GM12878 (cell line): Measurements from ENCODE around the gene ZFPM1. TPM values are rescaled to one million over a fixed set of nuclear protein-coding genes. Genes with fewer than 3 reads are reported as not detected.
A peak's percentile ranks its signal among the peaks of the same experiment; 100 is the strongest.

Source experiments
- ATAC-seq: fragments of 200-7000 bp; cut with Tn5 transposase; 3 replicates; pipeline ENCODE4 v1.9.1; 2020; ENCODE audit warnings: mild to moderate bottlenecking, moderate library complexity
- BruUV-seq: library from RNA; stranded (reverse); fragments of 400-500 nt; replicated peaks from 2 replicates; lab custom pipeline; 2021; lab: Mats Ljungman, UMichigan
- CTCF ChIA-PET: fragments of 300-600 bp; sonication (Branson Sonifier 250); formaldehyde crosslinking; extraction: SDS; loops from one replicate; lab custom pipeline; 2021; ENCODE audit warnings: inconsistent platforms; lab: Yijun Ruan, JAX
- POLR2A ChIA-PET: fragments of 350-600 bp; formaldehyde crosslinking; extraction: SDS; loops from one replicate; lab custom pipeline; 2021; ENCODE audit warnings: inconsistent platforms; lab: Charles Lee
- RAD21 ChIA-PET: fragments of 300-600 bp; sonication (Branson Sonifier 250); formaldehyde crosslinking; loops from one replicate; lab custom pipeline; 2023; ENCODE audit warnings: antibody characterized with exemption; ENCODE audit not compliant: unreplicated experiment; lab: Charles Lee
- SMC1A ChIA-PET: fragments of 300-600 bp; sonication (Branson Sonifier 250); formaldehyde crosslinking; loops from one replicate; lab custom pipeline; 2023; ENCODE audit not compliant: unreplicated experiment, uncharacterized antibody; lab: Charles Lee
- DNase-seq: peaks from one replicate; pipeline ENCODE4 v3.0.0-alpha.2; 2011; ENCODE audit warnings: low read depth, low spot score
- FAIRE-seq: peaks from 3 replicates; lab custom pipeline; 2011; peaks lifted over from hg19 to GRCh38; lab: Jason Lieb, UNC
- H2AFZ ChIP-seq: 2 replicates; pipeline ENCODE4 v1.6.0; 2011; ENCODE audit warnings: low read depth, low read length, control low read depth; ENCODE audit not compliant: control insufficient read depth
- H3K27ac ChIP-seq: 2 replicates; pipeline ENCODE4 v1.5.1; 2011; ENCODE audit warnings: control low read depth; ENCODE audit not compliant: control insufficient read depth, insufficient read depth
- H3K27me3 ChIP-seq, 2 experiments: replicated peaks in 1 of 2; 2 replicates each; pipeline versions ENCODE4 v1.6.0 to v1.6.1; 2011; ENCODE audit warnings: low read length in 1 of 2; ENCODE audit not compliant: control insufficient read depth in 2 of 2, insufficient read depth in 2 of 2
- H3K36me3 ChIP-seq, 2 experiments: 2 replicates each; pipeline ENCODE4 v1.5.1; 2011; ENCODE audit warnings: low read length in 1 of 2; ENCODE audit not compliant: control insufficient read depth in 2 of 2, insufficient read depth in 2 of 2
- H3K4me1 ChIP-seq: 2 replicates; pipeline ENCODE4 v1.6.1; 2011; ENCODE audit warnings: mild to moderate bottlenecking, low read length, moderate library complexity, mixed read lengths; ENCODE audit not compliant: control insufficient read depth, insufficient read depth
- H3K4me2 ChIP-seq: 2 replicates; pipeline ENCODE4 v1.6.0; 2011; ENCODE audit warnings: control low read depth; ENCODE audit not compliant: control insufficient read depth, insufficient read depth
- H3K4me3 ChIP-seq: fragments of 200-600 bp; sonication (generic); 2 replicates; pipeline ENCODE4 v1.5.1; 2016
- H3K79me2 ChIP-seq: 2 replicates; pipeline ENCODE4 v1.6.0; 2011; ENCODE audit warnings: low read length; ENCODE audit not compliant: control insufficient read depth, insufficient read depth
- H3K9ac ChIP-seq: 2 replicates; pipeline ENCODE4 v1.8.0; 2011; ENCODE audit warnings: low read length, control low read depth, mixed read lengths; ENCODE audit not compliant: control insufficient read depth, insufficient read depth
- H3K9me3 ChIP-seq: replicated peaks from 3 replicates; pipeline ENCODE4 v1.5.1; 2011; ENCODE audit warnings: mild to moderate bottlenecking, low read length; ENCODE audit not compliant: control insufficient read depth, insufficient read depth
- H4K20me1 ChIP-seq: 2 replicates; pipeline ENCODE4 v1.6.0; 2011; ENCODE audit not compliant: control insufficient read depth, insufficient read depth
- ASH2L ChIP-seq: fragments of 300-600, 200-600 bp; sonication (generic); IDR thresholded peaks from 2 replicates; pipeline ENCODE4 v1.6.1; 2017; ENCODE audit warnings: low read depth, mild to moderate bottlenecking, borderline replicate concordance
- ATF7 ChIP-seq: fragments of 450-650 bp; IDR thresholded peaks from 2 replicates; pipeline ENCODE4 v1.6.1; 2016; ENCODE audit warnings: low read depth, mild to moderate bottlenecking
- DPF2 ChIP-seq: fragments of 450-650 bp; IDR thresholded peaks from 2 replicates; pipeline ENCODE4 v1.6.1; 2017; ENCODE audit warnings: mild to moderate bottlenecking
- GATAD2B ChIP-seq: fragments of 450-650 bp; conservative IDR thresholded peaks from 2 replicates; pipeline ENCODE4 v1.6.1; 2017; ENCODE audit warnings: low read depth, mild to moderate bottlenecking, moderate library complexity
- LARP7 ChIP-seq: fragments of 450-650 bp; IDR thresholded peaks from 2 replicates; pipeline ENCODE4 v1.6.1; 2017; ENCODE audit warnings: mild to moderate bottlenecking
- MTA2 ChIP-seq: fragments of 450-650 bp; IDR thresholded peaks from 2 replicates; pipeline ENCODE4 v1.6.1; 2016; ENCODE audit warnings: low read depth, mild to moderate bottlenecking, moderate library complexity
- RAD21 ChIP-seq: IDR thresholded peaks from 2 replicates; pipeline ENCODE4 v1.6.1; 2011; ENCODE audit warnings: mild to moderate bottlenecking, low read depth, low read length, moderate library complexity; ENCODE audit not compliant: insufficient read depth
- RUNX3 ChIP-seq: IDR thresholded peaks from 2 replicates; pipeline ENCODE4 v1.6.1; 2012; ENCODE audit warnings: low read length, inconsistent platforms
- SMC3 ChIP-seq: IDR thresholded peaks from 2 replicates; pipeline ENCODE4 v1.6.1; 2011; ENCODE audit warnings: low read length, improper control_type of control experiment, borderline replicate concordance
- SRF ChIP-seq, 2 experiments: IDR thresholded peaks; 2 replicates each; pipeline ENCODE4 v1.6.1; 2011; ENCODE audit warnings: low read depth in 2 of 2, low read length in 2 of 2, mild to moderate bottlenecking in 1 of 2, moderate library complexity in 1 of 2
- TAF1 ChIP-seq: IDR thresholded peaks from 2 replicates; pipeline ENCODE4 v1.6.1; 2011; ENCODE audit warnings: mild to moderate bottlenecking, low read depth, low read length, borderline replicate concordance
- TARDBP ChIP-seq: IDR thresholded peaks from 2 replicates; pipeline ENCODE4 v1.6.1; 2016; ENCODE audit warnings: borderline replicate concordance
- YY1 ChIP-seq: IDR thresholded peaks from 2 replicates; pipeline ENCODE4 v1.6.1; 2011; ENCODE audit warnings: low read depth, mild to moderate bottlenecking, low read length
- WGBS: methylation state at CpG from one replicate; pipeline ENCODE4 v1.1.6; 2016; ENCODE audit warnings: low lambda C conversion rate; ENCODE audit not compliant: insufficient replicate concordance, insufficient coverage; ENCODE audit errors: missing lambda C conversion rate; 5-methylcytosine and 5-hydroxymethylcytosine counted together
- in situ Hi-C: fragments of 300-500 bp; cut with MboI; formaldehyde crosslinking; loops from 9 replicates; pipeline ENCODE4 v1.14.3; 2018; ENCODE audit warnings: mixed read lengths
- intact Hi-C: fragments of 100-400 bp; cut with micrococcal nuclease; formaldehyde crosslinking; loops from one replicate; pipeline ENCODE4 v1.14.2; 2022; ENCODE audit not compliant: unreplicated experiment
- polyA plus RNA-seq, 11 experiments: library from polyadenylated mRNA; depleted of rRNA in 4 of 11; unstranded in 6 of 11; stranded (reverse) in 5 of 11; fragments of >200 nt; fragmentation: Nextera tagmentation in 4 of 11; fragmentation: Illumina TruSeq in 1 of 11; extraction: Ambion mirVana in 4 of 11; extraction: Trizol in 1 of 11; gene quantifications; 1 replicate in 1 of 11; 2 replicates in 10 of 11; pipeline versions ENCODE4 v1.2.1 to v1.2.3, GENCODE V29; 2011 to 2016; ENCODE audit warnings: inconsistent platforms in 2 of 11, missing spikeins in 2 of 11, low read depth in 1 of 11
- total RNA-seq, 4 experiments: library from RNA; depleted of rRNA in 3 of 4; stranded (reverse); fragments of >200 nt in 3 of 4; fragmentation: Illumina TruSeq in 1 of 4; extraction: Trizol in 1 of 4; gene quantifications; 2 replicates each; pipeline versions ENCODE4 v1.2.1 to v1.2.3, GENCODE V29; 2013 to 2021
- TF ChIP-seq, protein P1 (sequence below), 3 experiments: IDR thresholded peaks in 2 of 3; conservative IDR thresholded peaks in 1 of 3; 2 replicates each; pipeline ENCODE4 v1.5.1; 2011; ENCODE audit warnings: low read depth in 3 of 3, low read length in 3 of 3, mild to moderate bottlenecking in 3 of 3, control low read depth in 2 of 3, moderate library complexity in 2 of 3, inconsistent platforms in 1 of 3, mixed read lengths in 1 of 3; ENCODE audit not compliant: control insufficient read depth in 2 of 3, insufficient read depth in 1 of 3; ENCODE audit errors: extremely low read depth in 1 of 3
- TF ChIP-seq, protein P2 (sequence below): fragments of 450-650 bp; IDR thresholded peaks from 2 replicates; pipeline ENCODE4 v1.6.1; 2016; ENCODE audit warnings: mild to moderate bottlenecking, moderate library complexity, borderline replicate concordance

Gene ZFPM1
- total and polyA plus RNA-seq, 10 of the 15 experiments (the other 5 are each of a cell fraction or from before 2014, with no cell fraction given) = 0.02 to 5.1 (median 0.30) TPM

DNA sequence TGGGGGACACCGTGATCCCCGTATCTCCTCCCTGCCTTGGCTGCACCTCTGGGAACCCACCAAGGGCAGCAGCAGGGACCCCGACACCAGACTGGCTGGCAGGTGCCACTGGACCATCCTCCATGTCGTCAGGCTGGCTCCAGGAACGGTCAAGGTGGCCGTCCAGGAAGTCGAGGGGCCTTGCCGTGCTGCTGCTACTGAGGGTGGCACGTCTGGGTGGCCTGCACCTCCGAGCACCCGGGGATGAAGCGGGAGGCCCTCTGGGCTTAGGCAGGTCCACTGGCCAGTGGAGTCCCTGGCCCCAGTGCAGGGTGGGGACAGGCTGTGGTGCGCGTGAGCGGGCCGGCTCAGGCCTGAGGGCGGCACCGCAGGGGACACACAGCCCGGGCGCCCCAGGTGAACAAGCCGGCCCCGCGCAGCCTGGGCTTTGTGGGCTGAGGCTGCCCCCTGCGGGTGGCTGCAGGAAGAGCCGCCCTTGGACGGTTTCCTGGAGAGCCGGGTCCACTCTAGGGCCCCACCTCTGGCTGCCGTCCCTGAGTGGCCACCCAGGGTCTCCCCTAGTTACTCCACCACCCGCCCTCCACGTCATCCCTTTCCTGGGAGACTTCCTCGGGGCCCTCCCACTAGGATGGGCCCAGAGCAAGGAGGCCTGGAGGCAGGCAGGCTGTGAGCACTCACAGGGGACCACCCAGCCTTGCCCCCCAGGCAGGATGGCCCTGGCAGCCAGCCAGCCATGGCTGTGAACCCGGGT, 74.3 kb downstream of the ZFPM1 start:
- ChIA-PET CTCF (interaction anchor here (1.2 kb wide), 1 partner anchor 79 kb away, joined by 4 read pairs; no protein-coding TSS in a partner anchor), RAD21 (no interaction called here), SMC1A (no interaction called here), POLR2A (no interaction called here)
- Histone ChIP-seq H3K36me3 (no peaks in the 10 kb centered on the region), H4K20me1 (no peaks in the 10 kb centered on the region), H3K4me2 (no peak overlapping the region), H2AFZ (no peak overlapping the region), H3K4me1 (no peaks in the 10 kb centered on the region), H3K4me3 (no peak overlapping the region), H3K9me3 (no peaks in the 10 kb centered on the region), H3K79me2 (no peaks in the 10 kb centered on the region), H3K27ac (no peak overlapping the region), H3K9ac (no peak overlapping the region), H3K27me3 (no peaks in the 10 kb centered on the region)
- in situ Hi-C loops (no loop called here), intact Hi-C loops (loop anchor here (1.0 kb wide), 1 partner anchor 84 kb away; no protein-coding TSS in a partner anchor)
- no TSS peak for BruUV-seq
- WGBS = 25% methylated on average over 26 of the region's 32 CpGs
- no peak for DNase-seq
- FAIRE-seq = peak; percentile 62
- peak; percentile 94 for ATAC-seq
- TF ChIP-seq TAF1 = no peak
- peak; percentile 67; the same call in 1 of the 2 replicates for TF ChIP-seq GATAD2B
- no peak for TF ChIP-seq SRF (IDR thresholded peaks at IDR 0.05; ENCODE audit: low read depth in 2 of 2, low read length in 2 of 2)
- TF ChIP-seq, protein P1, sequence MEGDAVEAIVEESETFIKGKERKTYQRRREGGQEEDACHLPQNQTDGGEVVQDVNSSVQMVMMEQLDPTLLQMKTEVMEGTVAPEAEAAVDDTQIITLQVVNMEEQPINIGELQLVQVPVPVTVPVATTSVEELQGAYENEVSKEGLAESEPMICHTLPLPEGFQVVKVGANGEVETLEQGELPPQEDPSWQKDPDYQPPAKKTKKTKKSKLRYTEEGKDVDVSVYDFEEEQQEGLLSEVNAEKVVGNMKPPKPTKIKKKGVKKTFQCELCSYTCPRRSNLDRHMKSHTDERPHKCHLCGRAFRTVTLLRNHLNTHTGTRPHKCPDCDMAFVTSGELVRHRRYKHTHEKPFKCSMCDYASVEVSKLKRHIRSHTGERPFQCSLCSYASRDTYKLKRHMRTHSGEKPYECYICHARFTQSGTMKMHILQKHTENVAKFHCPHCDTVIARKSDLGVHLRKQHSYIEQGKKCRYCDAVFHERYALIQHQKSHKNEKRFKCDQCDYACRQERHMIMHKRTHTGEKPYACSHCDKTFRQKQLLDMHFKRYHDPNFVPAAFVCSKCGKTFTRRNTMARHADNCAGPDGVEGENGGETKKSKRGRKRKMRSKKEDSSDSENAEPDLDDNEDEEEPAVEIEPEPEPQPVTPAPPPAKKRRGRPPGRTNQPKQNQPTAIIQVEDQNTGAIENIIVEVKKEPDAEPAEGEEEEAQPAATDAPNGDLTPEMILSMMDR (IDR thresholded peaks at IDR 0.05 in 2 of 3, conservative IDR thresholded peaks at IDR 0.05 in 1 of 3; ENCODE audit: control insufficient read depth in 2 of 3, extremely low read depth in 1 of 3, insufficient read depth in 1 of 3, low read depth in 3 of 3, low read length in 3 of 3) = peak; percentile 76 to 90 (median 89)
- no peak for TF ChIP-seq ASH2L
- TF ChIP-seq RAD21 = peak; percentile 95
- TF ChIP-seq, protein P2, sequence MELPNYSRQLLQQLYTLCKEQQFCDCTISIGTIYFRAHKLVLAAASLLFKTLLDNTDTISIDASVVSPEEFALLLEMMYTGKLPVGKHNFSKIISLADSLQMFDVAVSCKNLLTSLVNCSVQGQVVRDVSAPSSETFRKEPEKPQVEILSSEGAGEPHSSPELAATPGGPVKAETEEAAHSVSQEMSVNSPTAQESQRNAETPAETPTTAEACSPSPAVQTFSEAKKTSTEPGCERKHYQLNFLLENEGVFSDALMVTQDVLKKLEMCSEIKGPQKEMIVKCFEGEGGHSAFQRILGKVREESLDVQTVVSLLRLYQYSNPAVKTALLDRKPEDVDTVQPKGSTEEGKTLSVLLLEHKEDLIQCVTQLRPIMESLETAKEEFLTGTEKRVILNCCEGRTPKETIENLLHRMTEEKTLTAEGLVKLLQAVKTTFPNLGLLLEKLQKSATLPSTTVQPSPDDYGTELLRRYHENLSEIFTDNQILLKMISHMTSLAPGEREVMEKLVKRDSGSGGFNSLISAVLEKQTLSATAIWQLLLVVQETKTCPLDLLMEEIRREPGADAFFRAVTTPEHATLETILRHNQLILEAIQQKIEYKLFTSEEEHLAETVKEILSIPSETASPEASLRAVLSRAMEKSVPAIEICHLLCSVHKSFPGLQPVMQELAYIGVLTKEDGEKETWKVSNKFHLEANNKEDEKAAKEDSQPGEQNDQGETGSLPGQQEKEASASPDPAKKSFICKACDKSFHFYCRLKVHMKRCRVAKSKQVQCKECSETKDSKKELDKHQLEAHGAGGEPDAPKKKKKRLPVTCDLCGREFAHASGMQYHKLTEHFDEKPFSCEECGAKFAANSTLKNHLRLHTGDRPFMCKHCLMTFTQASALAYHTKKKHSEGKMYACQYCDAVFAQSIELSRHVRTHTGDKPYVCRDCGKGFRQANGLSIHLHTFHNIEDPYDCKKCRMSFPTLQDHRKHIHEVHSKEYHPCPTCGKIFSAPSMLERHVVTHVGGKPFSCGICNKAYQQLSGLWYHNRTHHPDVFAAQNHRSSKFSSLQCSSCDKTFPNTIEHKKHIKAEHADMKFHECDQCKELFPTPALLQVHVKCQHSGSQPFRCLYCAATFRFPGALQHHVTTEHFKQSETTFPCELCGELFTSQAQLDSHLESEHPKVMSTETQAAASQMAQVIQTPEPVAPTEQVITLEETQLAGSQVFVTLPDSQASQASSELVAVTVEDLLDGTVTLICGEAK = no peak
- TF ChIP-seq TARDBP = no peak
- TF ChIP-seq MTA2 = no peak
- peak; percentile 68; the same call in 1 of the 2 replicates for TF ChIP-seq YY1
- TF ChIP-seq SMC3 = peak; percentile 95
- TF ChIP-seq DPF2 = 0 out of 2 replicates have a peak, but pooled peaks have one; percentile 28
- peak; percentile 43; the same call in 1 of the 2 replicates for TF ChIP-seq LARP7
- TF ChIP-seq RUNX3 = no peak
- no peak for TF ChIP-seq ATF7
